Activated CD4-positive, alpha-beta T cell treated with anti-CD3 and anti-CD28 coated beads for 36 hours (primary cell): Measurements from ENCODE around the gene TAS2R16. TPM values are rescaled to one million over a fixed set of nuclear protein-coding genes. Genes with fewer than 3 reads are reported as not detected.

Experiments
- ATAC-seq: fragments of 200-7000 bp; cut with Tn5 transposase; one replicate; pipeline ENCODE4 v1.10.0; 2021; ENCODE audit warnings: mild to moderate bottlenecking, moderate library complexity
- CTCF ChIA-PET: fragments of 350-600 bp; sonication (Branson Sonifier 250); formaldehyde crosslinking; loops from one replicate; lab custom pipeline; 2021; ENCODE audit warnings: antibody characterized with exemption; lab: Charles Lee
- POLR2A ChIA-PET: fragments of 350-600 bp; sonication (Branson Sonifier 250); formaldehyde crosslinking; loops from one replicate; lab custom pipeline; 2021; ENCODE audit warnings: antibody characterized with exemption, inconsistent platforms; lab: Charles Lee
- DNase-seq: peaks from one replicate; pipeline ENCODE4 v3.0.0-alpha.2; 2020
- H3K27ac Mint-ChIP-seq: one replicate; pipeline ENCODE4 v1.8.0; 2021; ENCODE audit warnings: mixed read lengths
- H3K27me3 Mint-ChIP-seq: one replicate; pipeline ENCODE4 v1.8.0; 2021; ENCODE audit warnings: mixed read lengths
- H3K36me3 Mint-ChIP-seq: one replicate; pipeline ENCODE4 v1.8.0; 2021; ENCODE audit warnings: low read depth, mixed read lengths
- H3K4me1 Mint-ChIP-seq: one replicate; pipeline ENCODE4 v1.8.0; 2021; ENCODE audit warnings: mixed read lengths
- H3K4me3 Mint-ChIP-seq: one replicate; pipeline ENCODE4 v1.8.0; 2021; ENCODE audit warnings: mild to moderate bottlenecking, moderate library complexity, mixed read lengths
- H3K9me3 Mint-ChIP-seq: one replicate; pipeline ENCODE4 v1.8.0; 2021; ENCODE audit warnings: low read depth, mixed read lengths
- intact Hi-C, 2 experiments: fragments of 100-400 bp; cut with DNase I in 1 of 2; cut with micrococcal nuclease in 1 of 2; formaldehyde crosslinking; loops; one replicate each; pipeline versions ENCODE4 v1.14.2 to v1.15.1; 2022 to 2024; cut with DNase I, micrococcal nuclease
- total RNA-seq, 2 experiments: library from RNA; stranded (reverse); gene quantifications; one replicate each; pipeline ENCODE4 v1.2.3, GENCODE V29; 2021

TAS2R16 gene
- total RNA-seq = not detected

- Mint-ChIP-seq H3K4me3 (no peak within 1 kb of the TSS), H3K27me3 (no peaks in the 10 kb centered on the region), H3K4me1 (no peaks in the 10 kb centered on the region), H3K36me3 (no peaks in the 10 kb centered on the region), H3K9me3 (peaks cover 3% of the 10 kb centered on the region), H3K27ac (no peak within 1 kb of the TSS)
- ChIA-PET POLR2A (no interaction called here), CTCF (no interaction called here)
- no peak for ATAC-seq
- intact Hi-C loops = no loop called here
- DNase-seq = no peak
Measured at GRCh38 chr7:122995600-122995999, at the start of gene TAS2R16. TAS2R16 (minus strand) TSS chr7:122995700; CDS start chr7:122995634, 66 bp downstream.

DNA sequence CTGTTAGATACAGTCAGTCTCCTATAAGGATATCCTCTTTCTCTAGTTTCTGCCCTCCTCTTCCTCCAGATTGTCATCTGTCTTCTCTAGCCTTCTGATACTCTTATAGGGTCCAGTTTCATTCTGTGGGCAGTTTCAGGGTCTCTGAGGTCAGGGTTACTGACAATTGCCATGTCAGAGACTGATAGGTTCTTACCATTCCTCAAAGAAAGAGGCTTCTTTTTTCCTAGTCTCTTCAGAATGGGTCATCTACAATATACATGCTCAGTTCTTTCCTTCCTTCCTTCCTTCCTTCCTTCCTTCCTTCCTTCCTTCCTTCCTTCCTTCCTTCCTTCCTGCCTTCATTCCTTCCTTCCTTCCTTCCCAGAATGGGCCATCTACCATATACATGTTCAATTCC, 48.1 kb upstream of the TAS2R16 start:
- ATAC-seq (no peak), DNase-seq (no peak)
- intact Hi-C loops = no loop called here
- H3K9me3 Mint-ChIP-seq = peaks cover 15% of the 10 kb centered on the region
- H3K4me1 Mint-ChIP-seq = no peaks in the 10 kb centered on the region
- CTCF ChIA-PET = no interaction called here
- H3K27me3 Mint-ChIP-seq = no peaks in the 10 kb centered on the region
- no peak overlapping the region for H3K4me3 Mint-ChIP-seq
- no peak overlapping the region for H3K27ac Mint-ChIP-seq
- POLR2A ChIA-PET = no interaction called here
- H3K36me3 Mint-ChIP-seq = peaks cover 1% of the 10 kb centered on the region

DNA sequence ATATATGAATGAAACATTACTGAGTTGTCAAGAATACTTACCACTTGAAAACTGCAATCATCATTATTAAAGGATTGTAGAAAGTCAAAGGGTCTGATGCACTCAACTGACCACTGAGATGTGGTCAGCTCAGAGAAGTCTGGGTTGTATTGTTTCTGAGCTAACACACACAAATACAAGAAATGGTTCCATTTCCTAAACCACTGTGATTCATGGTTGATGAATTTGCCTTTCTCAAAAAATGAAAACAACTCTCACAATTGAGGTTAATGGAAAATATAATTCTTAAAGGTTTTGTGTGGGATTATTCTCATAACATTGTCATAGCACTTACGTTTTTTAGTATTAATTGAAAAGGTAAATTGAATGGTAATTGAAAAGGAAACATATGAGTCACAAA, 45.6 kb upstream of the TAS2R16 start:
- Mint-ChIP-seq H3K4me1 (no peaks in the 10 kb centered on the region), H3K9me3 (peaks cover 10% of the 10 kb centered on the region), H3K27me3 (no peaks in the 10 kb centered on the region), H3K27ac (no peak overlapping the region), H3K4me3 (no peak overlapping the region), H3K36me3 (no peaks in the 10 kb centered on the region)
- POLR2A ChIA-PET = no interaction called here
- CTCF ChIA-PET = no interaction called here
- intact Hi-C loops = no loop called here
- no peak for ATAC-seq
- no peak for DNase-seq

GRCh38 chr7:123039269-123039668, 43.8 kb upstream of the TAS2R16 start:
- no peak overlapping the region for H3K4me3 Mint-ChIP-seq
- peaks cover 7% of the 10 kb centered on the region for H3K9me3 Mint-ChIP-seq
- no peaks in the 10 kb centered on the region for H3K4me1 Mint-ChIP-seq
- no peaks in the 10 kb centered on the region for H3K36me3 Mint-ChIP-seq
- ChIA-PET CTCF (no interaction called here), POLR2A (no interaction called here)
- DNase-seq (no peak), ATAC-seq (no peak)
- H3K27me3 Mint-ChIP-seq = no peaks in the 10 kb centered on the region
- H3K27ac Mint-ChIP-seq = no peak overlapping the region
- intact Hi-C loops = no loop called here

- ATAC-seq (no peak), DNase-seq (no peak)
- Mint-ChIP-seq H3K4me1 (no peaks in the 10 kb centered on the region), H3K27me3 (no peaks in the 10 kb centered on the region), H3K27ac (no peak overlapping the region), H3K9me3 (peaks cover 7% of the 10 kb centered on the region), H3K36me3 (no peaks in the 10 kb centered on the region), H3K4me3 (no peak overlapping the region)
- CTCF ChIA-PET = no interaction called here
- POLR2A ChIA-PET = no interaction called here
- intact Hi-C loops = no loop called here
Measured at GRCh38 chr7:123034106-123034505, 38.6 kb upstream of the TAS2R16 start.

- no peaks in the 10 kb centered on the region for H3K4me1 Mint-ChIP-seq
- ATAC-seq (no peak), DNase-seq (no peak)
- no peaks in the 10 kb centered on the region for H3K27me3 Mint-ChIP-seq
- H3K36me3 Mint-ChIP-seq = no peaks in the 10 kb centered on the region
- POLR2A ChIA-PET = no interaction called here
- intact Hi-C loops = no loop called here
- H3K27ac Mint-ChIP-seq = no peak overlapping the region
- CTCF ChIA-PET = interaction anchor here (0.6 kb wide), 1 partner anchor 227 kb away, joined by 3 read pairs; no protein-coding TSS in a partner anchor
- peaks cover 6% of the 10 kb centered on the region for H3K9me3 Mint-ChIP-seq
- no peak overlapping the region for H3K4me3 Mint-ChIP-seq
Measured at GRCh38 chr7:123030631-123031030, 35.1 kb upstream of the TAS2R16 start.

- ATAC-seq = no peak
- CTCF ChIA-PET = no interaction called here
- intact Hi-C loops = no loop called here
- H3K4me3 Mint-ChIP-seq = no peak overlapping the region
- no peak for DNase-seq
- H3K9me3 Mint-ChIP-seq = peaks cover 6% of the 10 kb centered on the region
- POLR2A ChIA-PET = no interaction called here
- no peaks in the 10 kb centered on the region for H3K36me3 Mint-ChIP-seq
- H3K4me1 Mint-ChIP-seq = no peaks in the 10 kb centered on the region
- H3K27me3 Mint-ChIP-seq = no peaks in the 10 kb centered on the region
- no peak overlapping the region for H3K27ac Mint-ChIP-seq
Measured at GRCh38 chr7:123028339-123028738, 32.8 kb upstream of the TAS2R16 start.

GRCh38 chr7:123026251-123026650, 30.8 kb upstream of the TAS2R16 start:
- Mint-ChIP-seq H3K4me1 (no peaks in the 10 kb centered on the region), H3K9me3 (peaks cover 8% of the 10 kb centered on the region), H3K36me3 (no peaks in the 10 kb centered on the region), H3K27me3 (no peaks in the 10 kb centered on the region), H3K4me3 (no peak overlapping the region), H3K27ac (no peak overlapping the region)
- DNase-seq (no peak), ATAC-seq (no peak)
- ChIA-PET POLR2A (no interaction called here), CTCF (no interaction called here)
- intact Hi-C loops = no loop called here

GRCh38 chr7:123024989-123025758, 29.7 kb upstream of the TAS2R16 start:
- intact Hi-C loops = no loop called here
- Mint-ChIP-seq H3K9me3 (peaks cover 12% of the 10 kb centered on the region), H3K4me1 (no peaks in the 10 kb centered on the region)

GRCh38 chr7:123023126-123023525, 27.6 kb upstream of the TAS2R16 start:
- peaks cover 16% of the 10 kb centered on the region for H3K9me3 Mint-ChIP-seq
- no peaks in the 10 kb centered on the region for H3K36me3 Mint-ChIP-seq
- H3K27me3 Mint-ChIP-seq = no peaks in the 10 kb centered on the region
- ATAC-seq (no peak), DNase-seq (no peak)
- no peak overlapping the region for H3K4me3 Mint-ChIP-seq
- CTCF ChIA-PET = no interaction called here
- POLR2A ChIA-PET = no interaction called here
- H3K4me1 Mint-ChIP-seq = no peaks in the 10 kb centered on the region
- intact Hi-C loops = no loop called here
- H3K27ac Mint-ChIP-seq = no peak overlapping the region

More at GRCh38 chr7:123024989-123025758, 29.7 kb upstream of the TAS2R16 start:
- no peak overlapping the region for H3K27ac Mint-ChIP-seq
- no peak overlapping the region for H3K4me3 Mint-ChIP-seq
- DNase-seq (no peak), ATAC-seq (no peak)
- no peaks in the 10 kb centered on the region for H3K36me3 Mint-ChIP-seq
- H3K27me3 Mint-ChIP-seq = no peaks in the 10 kb centered on the region
- ChIA-PET POLR2A (no interaction called here), CTCF (interaction anchor here (0.8 kb wide), 1 partner anchor 60 kb away, joined by 3 read pairs; no protein-coding TSS in a partner anchor)

DNA sequence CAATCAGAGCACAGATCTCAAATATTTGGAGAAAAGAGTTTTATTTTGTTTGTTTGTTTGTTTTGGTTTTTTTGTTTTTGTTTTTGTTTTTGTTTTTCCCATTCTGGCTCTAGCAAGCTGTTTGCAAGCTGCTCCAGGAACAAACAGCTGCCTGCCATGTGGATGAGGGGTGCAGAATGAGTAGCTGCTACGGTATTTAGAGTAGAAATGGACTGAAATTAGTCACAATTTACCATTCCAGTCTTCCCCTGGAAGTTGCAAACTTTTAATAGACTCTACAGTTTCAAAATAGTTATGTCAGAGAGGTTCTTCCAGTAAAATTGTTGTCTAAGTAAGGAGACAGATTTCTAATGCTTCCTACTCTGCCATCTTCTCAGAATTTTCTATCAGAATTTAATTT, 27.1 kb upstream of the TAS2R16 start:
- Mint-ChIP-seq H3K36me3 (no peaks in the 10 kb centered on the region), H3K4me1 (no peaks in the 10 kb centered on the region), H3K4me3 (no peak overlapping the region), H3K27ac (no peak overlapping the region), H3K9me3 (peaks cover 18% of the 10 kb centered on the region), H3K27me3 (no peaks in the 10 kb centered on the region)
- DNase-seq = no peak
- intact Hi-C loops = no loop called here
- POLR2A ChIA-PET = no interaction called here
- no peak for ATAC-seq
- CTCF ChIA-PET = no interaction called here

- ChIA-PET POLR2A (no interaction called here), CTCF (no interaction called here)
- ATAC-seq = no peak
- Mint-ChIP-seq H3K36me3 (no peaks in the 10 kb centered on the region), H3K27me3 (no peaks in the 10 kb centered on the region), H3K4me1 (no peaks in the 10 kb centered on the region), H3K4me3 (no peak overlapping the region), H3K9me3 (peaks cover 13% of the 10 kb centered on the region), H3K27ac (no peak overlapping the region)
- intact Hi-C loops = no loop called here
- DNase-seq = no peak
Measured at GRCh38 chr7:123012435-123012834, 16.9 kb upstream of the TAS2R16 start.
